CD4-positive, alpha-beta T cell treated with Interleukin-2 at 100 ng/mL for 4 hours (primary cell): ENCODE data around the gene CATSPER4.

ENCODE experiments used
- DNase-seq: peaks from one replicate; pipeline ENCODE4 v3.0.0-alpha.2; 2020; ENCODE audit warnings: low spot score

Gene CATSPER4

DNA sequence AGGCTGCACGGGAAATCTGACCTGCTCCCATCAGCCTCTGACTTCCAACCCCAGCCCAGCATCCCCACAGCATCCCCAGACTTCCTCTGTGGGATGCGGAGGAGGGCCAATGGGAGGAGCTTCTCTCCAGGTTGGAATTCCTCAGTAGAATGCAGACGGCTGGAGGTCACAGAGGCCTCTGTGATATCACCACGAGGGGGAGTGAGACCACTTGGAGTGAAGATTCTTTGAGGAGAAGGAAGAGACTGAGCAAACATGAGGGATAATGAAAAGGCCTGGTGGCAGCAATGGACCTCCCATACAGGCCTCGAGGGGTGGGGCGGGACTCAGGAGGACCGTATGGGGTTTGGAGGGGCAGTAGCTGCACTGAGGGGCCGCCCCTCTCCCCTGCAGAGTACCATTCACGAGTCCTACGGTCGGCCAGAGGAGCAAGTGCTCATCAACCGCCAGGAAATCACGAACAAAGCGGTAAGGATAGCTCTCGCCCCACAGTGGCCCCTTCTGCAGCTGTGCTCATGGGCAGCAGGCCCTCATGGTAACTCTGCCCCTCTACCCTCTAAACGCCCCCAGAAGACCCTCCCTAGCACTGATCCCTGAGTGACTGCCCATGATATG lies at the start of gene CATSPER4:
Gene CATSPER4 (plus strand): TSS at position 230 of the 615 bp plus-strand sequence. CDS start 26 bp downstream, at position 256.
- DNase-seq: peak; percentile 24

DNA sequence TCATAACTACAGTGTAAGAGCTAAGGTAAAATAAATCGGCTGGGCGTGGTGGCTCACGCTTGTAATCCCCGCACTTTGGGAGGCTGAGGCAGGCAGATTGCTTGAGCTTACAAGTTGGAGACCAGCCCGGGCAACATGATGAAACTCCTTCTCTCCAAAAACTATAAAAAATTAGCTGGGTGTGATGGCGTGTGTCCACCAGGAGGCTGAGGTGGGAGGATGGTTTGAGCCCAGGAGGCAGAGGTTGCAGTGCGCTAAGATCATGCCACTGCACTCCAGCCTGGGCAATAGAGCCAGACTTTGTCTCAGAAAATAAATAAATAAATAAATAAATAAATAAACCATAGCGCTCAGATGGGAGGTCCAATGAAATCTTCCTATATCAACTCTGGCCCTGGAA lies 48.2 kb upstream of the CATSPER4 start:
- no peak for DNase-seq

DNA sequence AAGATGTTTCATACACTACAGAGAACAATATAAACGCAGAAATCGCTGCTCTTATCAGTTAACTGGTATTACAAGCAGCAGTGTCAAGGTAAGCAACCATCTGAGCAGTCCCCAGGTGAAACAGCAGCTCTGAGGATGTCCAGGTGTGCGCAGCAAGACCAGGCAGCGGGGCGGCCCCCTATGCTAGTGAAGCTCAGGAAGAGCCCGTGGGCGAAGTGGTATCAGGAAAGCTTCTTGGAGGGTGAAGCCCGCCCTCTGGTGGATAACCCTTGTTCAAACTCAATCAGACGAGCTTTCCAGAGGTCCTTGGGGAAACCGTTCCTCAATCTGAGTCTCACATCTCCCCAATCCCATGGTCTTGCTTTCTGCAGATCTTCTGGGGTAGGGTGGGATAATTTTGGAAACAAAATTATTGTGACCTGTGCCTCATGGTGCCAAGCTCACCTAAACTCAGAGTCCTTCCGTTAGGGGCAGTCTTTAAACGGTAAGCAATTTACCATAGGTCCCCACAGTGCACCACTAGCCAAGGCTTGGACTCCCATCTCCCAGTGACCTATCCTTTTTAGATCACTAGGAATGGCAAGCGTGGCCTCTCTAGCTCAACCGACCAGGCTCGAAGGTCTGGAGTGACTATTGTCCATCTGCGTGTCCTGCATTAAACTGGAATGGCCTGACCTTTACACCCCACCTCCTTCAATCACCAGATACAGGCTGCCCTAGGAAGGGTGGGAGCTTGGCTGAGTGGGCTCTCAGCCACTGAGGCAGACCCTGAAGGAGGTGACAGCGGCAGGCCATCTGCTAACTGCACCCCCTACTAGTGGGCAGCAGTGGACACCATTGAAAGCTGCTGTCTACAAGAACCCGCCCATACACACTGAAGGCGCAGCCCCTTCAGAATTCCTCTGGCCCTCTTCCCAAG lies 45.1 kb upstream of the CATSPER4 start:
- peak; percentile 79 for DNase-seq

DNA sequence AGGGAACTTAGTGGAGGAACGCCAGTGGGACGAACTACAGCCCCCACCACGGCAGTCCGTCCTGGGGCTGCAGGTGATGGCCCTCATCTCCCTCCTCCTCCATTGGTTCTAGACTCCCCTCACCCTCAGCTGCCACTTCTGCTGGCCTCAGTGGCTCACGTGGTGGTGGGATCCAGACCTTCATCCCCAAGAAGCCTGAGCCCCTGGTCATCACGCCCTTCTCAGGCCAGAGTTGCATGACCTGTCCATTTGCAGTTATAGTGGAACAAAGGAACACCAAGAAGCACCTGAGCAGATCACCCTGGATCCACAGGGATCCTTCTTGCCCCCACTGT lies 44.5 kb upstream of the CATSPER4 start:
- no peak for DNase-seq

DNA sequence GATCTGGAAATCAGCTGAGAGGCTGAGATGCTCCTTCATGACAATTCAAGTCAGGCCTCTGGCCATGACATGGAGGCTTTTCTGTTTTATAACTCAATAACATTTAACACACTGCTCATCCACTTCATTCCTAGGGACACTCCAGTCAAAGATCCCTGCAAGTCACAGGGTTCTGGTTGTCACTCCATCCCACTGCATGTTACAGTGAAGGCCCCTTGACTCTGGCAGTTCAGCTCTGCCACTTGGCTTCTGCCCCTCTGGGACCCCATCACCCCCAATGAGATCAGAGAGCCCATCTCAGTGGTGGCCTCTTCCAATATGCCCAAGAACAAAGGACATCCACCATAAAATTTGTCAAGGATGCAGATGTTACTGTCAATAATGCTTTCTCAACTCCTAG lies 41.5 kb upstream of the CATSPER4 start:
- DNase-seq: no peak

DNA sequence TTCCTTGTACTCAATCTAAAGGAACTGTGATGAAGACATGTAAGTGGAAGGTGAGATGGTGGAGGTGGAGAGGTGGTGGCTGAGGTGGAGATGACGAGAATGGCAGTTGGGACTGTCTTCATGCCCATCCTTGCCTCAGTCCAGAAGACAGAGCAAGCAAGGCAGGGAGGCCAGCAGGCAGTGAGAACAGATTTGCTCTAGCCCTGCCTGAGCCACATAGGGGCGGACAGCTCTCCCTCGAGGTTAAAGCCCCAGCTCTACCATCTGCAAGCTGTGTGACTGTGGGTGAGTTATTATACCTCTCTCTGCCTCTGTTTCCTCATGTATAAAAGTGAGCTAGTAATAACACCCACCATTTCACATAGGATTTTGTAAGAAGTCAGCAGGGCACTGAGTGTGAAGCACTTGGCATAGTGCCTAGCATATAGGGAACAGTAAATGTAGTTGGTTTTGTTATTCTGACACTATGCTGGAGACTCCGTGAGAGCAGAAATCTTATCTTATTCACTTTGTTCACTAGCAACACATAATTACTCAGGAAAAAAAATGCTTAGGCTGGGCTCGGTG lies 36.4 kb upstream of the CATSPER4 start:
- DNase-seq: no peak

DNA sequence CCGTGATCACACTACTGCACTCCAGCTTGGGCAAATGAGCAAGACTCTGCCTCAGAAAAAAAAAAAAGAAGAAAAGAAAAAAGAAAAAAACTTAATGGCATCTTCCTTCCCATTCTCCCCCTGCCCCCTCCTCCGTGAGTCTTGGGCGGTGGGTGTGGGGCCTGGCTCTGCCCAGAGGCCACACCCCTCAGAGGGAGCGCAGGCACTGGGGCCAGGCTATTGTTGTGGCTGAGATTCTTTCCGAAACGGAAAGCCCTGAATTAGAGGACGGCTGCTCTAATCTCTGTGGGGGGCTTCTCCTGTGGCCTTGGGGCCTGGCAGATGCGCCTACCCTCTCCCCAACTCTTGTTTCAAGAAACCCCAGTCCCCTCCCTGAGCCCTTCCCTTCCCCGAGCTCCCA lies 35.7 kb upstream of the CATSPER4 start:
- no peak for DNase-seq

DNA sequence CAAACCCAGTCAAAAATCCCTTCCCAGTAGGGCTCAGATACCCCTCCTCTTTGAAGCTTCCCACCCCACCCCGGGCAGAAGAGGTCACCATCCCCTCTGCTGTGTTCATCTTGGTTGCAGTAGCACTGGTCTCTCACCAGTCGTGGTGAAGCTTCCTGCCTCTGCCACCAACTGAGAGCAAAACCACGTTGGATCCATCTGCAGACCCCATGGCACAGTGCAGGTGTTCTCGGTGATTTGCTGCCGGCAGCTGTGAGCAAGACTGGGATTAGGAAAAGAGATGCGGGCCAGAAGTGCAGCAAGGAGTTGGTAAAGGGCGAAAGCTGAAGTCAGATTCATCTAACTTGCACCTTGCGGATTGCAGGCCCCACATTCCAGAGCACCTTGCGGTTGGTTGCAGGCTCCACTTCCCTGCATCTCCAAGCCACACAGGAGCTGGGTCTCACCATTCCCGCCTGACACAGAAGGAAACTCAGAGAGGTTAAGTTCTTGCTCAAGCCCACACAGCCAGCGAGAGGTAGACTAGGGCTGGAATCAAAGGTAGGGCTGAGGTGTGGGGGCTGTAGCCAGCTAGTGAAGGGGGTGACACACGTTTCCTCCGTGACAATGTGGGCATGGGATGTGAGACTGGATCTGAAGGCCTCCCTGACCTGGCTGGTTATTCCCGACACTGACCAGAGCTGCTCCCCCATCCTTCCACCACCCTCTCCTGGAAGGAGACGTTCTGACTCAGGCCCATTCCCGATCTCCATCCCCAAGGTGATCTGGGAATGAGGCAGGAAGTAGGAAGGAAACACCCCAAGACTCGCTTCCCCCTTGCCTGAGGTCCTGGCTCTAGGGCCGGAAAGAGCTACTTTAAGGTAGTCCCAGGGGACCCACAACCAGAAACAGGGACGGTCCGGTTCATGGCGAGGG lies 34.8 kb upstream of the CATSPER4 start:
- DNase-seq: no peak

DNA sequence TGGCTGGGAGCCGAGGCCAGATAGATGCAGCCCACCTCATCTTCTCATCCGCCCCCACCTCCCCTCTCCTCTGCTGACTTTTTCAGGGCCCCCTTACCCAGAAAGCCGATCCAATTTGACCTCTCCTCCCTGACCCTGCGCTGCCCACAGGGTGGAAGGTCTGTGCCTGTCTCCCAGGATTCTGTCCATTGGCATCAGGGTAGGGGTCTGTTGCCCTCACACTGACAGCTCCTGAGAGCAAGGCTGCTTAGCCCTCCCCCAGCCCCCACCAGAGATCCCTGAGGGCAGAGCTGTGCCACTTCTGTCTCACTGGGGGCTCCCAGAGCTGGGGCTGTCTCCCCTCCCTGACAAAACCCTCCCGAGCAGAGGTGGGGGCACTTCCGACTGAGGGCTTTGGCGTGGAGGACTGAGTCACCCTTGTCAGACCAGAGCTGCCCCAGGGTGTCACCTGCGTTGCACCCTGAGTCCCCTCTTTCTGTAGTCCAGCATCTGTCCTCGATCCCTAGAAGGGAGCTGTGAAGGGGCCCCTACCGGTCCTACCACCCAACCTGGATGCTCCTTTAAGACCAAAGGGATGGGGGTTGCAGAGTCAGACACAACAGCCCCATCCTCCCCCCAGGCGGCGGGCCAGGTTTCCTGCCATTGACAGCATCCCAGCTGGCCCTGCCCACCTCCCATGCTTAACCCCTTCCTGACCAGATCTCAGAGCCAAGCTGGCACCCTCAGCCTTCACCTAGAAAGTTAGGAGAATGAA lies 33.9 kb upstream of the CATSPER4 start:
- DNase-seq: no peak

DNA sequence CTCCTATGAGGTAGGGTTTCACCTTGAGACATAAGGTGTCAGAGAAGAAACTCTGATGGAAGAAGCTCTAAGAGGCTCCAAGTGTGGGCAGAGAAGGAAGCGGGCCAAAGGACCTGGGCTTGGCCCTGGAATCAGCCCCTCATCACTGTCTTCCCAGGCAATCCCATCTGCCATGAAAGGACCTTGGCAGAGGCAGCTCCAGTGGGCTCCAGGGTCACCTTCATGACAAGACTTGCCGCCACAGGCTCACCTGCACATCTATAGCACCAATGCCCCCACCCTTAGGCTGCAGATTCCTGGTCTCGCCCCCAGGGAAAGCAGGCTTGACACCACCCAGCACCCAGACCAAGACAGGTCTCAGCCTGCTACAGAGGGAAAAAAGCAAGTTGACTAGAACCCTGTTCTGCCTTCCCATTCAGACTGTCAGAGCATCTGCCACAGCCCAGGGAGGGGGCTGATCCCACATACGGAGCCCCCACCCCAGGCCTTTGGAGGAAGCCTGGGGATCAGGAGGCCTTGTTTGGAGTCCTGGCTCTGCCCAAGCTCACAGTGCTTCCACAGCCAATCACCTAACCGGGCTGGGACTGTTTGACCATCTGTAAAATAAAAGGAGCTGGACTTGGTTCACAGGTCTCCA lies 32.0 kb upstream of the CATSPER4 start:
- DNase-seq: no peak

DNA sequence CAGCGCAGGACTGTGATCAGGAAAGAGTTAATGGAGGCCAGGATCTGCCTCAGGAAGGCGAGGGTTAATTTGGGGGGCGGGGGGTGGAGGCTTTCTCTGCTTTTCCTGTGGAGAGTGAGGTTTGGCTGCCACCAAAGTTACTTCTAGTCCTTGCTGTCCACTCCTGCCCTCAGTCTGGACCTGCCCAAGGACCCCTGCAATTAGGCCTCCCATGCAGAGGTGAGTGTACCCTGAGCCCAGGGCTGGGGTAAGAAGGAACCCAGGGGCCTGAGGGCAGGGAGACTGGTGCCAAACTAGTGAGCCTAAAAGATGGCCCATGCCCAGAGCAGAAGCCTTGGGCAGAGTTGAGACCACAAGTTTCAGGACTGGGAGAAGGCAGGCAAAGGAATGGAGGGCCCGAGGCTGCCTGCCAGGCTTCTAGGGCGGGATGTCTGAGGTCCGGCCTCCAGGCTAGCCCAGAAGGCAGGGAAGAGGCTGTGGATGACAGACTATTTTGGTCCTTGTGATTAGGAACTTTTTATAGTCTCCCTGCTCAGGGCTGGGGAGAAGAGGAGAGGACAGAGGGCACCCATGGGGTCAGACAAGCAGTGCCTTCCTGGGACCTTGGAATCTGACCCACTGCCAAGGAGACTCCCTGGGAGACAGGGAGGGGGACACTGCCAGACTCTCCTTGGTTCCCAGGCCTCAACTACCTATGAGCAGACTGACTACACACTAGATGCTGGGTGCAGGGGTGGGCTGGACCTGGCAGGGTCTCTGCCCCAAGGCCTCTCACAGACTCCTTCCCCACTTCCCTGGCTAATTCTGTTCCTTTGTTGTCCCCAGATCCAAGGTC lies 31.3 kb upstream of the CATSPER4 start, which contains the start of gene FAM110D:
Gene FAM110D (plus strand): TSS at position 172 of the 835 bp plus-strand sequence. CDS start 2,213 bp downstream, outside the sequence.
- no peak for DNase-seq

DNA sequence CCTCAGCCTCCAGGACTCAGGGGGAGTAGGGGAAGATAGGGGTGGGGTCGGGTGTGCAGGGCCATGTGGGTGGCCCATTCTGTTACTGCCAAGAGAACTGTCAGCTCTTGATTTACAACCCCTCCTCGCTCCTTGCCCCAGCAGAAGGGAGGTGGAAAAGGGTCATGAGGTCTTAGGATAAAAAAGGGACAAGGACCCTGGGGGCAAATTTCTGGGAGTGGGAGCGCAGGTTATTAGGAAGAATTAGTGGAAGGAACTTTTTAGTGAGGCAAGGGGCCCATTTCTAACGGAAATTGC lies 30.7 kb upstream of the CATSPER4 start:
- no peak for DNase-seq

DNA sequence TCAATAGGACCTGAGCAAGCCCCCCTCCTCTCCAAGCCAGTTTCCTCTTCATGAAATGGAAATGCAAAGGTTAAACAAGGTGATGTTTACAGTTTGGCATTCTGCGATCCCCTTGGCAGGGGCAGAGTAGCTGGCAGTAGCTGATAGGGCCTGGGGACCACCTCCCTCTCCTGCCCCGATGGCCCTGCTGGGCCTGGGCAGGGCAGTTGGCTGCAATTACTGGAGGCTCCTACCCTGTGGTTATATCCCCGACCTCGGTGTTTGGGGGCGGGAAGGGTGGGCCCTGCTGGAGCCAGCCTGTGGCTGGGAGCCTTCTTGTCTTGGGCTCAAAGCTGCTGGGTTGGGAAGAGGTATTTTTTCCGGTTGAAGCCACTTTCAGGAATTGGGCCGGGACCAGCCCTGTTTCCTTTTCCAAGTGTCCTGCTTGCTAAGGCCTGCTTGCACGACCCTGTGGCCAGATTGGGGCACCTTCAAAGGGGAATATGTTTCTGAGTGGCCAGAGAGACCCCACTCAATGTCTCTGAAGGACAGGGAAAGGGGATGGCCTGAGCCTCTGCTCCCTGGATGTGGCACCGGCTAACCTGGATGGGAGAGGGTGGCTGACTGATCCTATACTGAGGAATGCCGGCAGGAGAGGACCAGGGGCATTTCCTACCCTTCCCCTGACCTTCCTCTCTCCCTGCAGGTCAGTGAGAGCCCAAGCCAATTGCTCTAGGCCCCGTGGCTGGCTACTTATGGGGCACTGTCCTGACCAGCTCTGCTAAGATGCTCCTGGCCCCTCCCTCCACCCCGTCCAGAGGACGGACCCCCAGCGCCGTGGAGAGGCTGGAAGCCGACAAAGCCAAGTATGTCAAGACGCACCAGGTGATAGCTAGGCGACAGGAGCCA lies 29.6 kb upstream of the CATSPER4 start:
- DNase-seq: no peak

DNA sequence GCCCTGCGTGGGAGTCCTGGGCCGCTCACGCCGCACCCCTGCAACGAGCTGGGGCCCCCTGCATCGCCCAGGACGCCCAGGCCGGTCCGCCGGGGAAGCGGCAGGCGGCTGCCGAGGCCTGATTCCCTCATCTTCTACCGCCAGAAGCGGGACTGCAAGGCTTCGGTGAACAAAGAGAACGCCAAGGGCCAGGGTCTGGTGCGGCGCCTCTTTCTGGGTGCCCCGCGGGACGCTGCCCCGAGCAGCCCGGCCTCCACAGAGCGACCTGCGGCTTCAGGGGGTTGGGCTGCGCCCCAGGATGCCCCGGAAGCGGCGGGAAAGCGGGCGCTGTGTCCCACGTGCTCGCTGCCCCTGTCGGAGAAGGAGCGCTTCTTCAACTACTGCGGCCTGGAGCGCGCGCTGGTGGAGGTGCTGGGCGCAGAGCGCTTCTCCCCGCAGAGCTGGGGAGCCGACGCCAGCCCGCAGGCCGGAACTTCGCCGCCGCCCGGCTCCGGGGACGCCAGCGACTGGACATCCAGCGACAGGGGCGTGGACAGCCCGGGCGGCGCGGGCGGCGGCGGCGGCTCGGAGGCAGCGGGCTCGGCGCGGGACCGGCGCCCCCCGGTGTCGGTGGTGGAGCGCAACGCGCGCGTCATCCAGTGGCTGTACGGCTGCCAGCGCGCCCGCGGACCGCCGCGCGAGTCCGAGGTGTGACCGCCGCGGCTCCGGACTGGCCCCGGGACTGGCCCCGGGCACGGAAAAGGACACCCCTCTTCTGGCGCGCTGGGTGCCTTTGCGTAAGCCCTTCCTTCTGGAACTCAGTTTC lies 28.8 kb upstream of the CATSPER4 start:
- DNase-seq: peak; percentile 13

DNA sequence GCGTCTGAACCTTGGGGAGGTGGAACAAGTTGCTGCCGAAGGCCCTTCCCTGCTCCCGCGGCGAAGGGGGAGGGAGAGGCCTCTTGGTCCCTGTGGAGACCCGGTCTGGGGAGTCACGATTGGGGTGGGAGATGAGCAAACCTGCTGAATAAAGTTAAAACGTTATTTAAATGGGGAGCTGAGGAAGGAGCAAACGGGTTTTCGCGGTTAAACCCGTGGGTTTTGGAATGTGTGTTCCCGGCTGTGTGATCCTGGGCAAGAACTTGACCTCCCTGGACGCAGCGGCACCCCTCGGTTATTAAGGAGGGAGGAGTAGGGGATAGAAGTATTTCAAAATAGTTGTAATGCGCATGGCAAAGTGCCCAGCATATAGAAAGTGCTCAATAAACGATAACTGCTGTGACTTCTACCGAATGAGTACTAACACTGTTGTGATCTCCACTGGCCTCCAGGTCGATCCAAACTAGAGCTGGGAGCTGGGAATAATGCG lies 28.1 kb upstream of the CATSPER4 start:
- DNase-seq: no peak

DNA sequence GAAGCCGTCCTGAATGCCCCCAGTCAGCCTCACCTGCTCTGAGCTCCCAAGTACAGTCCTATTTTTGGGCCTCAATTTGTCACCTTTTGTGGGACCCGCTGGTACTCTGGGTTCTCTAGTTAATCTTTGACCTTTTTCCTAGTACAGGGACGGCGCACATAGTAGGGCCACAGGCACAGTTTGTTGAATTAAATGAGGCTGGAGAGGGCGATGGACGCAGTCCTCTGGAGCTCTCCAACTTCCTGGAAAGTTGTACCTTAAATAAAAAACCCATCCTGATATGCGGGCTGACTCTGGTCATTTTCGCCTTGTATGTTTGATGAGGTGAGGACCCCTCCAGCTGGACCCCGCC lies 26.7 kb upstream of the CATSPER4 start:
- no peak for DNase-seq

DNA sequence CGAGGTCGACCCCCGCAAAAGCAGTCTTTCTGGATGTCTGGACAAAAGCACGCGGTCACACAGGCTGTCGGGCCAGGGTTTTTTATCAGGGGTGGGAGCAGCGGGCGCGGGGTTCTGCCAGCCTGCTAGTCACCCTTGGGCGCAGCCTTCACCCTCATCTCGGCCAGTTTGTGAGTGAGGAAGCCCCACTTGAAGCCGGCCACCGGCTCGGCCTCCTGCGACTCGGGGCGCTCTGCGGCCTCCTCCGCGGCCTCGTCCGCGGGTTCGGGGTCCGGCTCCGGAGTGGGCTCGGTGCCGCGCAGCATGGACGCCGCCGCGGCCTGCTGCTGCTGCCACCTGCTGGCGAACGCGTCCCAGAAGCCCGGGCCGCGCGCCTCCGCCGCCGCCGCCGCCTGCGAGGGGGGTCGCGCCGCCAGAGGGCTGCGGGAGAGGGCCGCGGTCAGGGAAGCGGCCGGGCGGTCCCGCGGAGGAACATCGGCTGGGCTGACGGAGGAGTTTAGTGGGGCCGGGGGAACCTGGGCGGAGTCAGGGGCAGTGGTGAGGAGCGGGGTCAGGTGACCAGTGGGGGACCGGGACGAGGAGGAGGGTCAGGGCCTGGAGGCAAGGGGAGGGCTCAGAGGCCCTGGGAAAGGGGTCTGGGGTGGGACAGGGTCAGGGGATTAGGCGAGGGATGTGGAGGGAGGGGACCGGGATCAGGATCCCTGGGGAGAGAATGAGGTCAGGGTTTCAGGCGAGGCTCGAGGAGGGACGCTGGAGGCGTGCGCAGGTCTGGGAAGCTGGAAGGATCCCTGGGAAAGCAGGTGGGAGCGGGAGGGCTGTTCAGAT lies 26.2 kb upstream of the CATSPER4 start:
- DNase-seq: peak; percentile 39
